Psoas muscle (tissue), 8 donors: ENCODE data around the gene CALB2. TPM values are rescaled to one million over a fixed set of nuclear protein-coding genes. Genes with fewer than 3 reads are reported as not detected.

ENCODE experiments used
- ATAC-seq, 4 donors: fragments of 200-7000 bp; cut with Tn5 transposase; one replicate each; pipeline ENCODE4 v1.9.1; 2020; ENCODE audit warnings: moderate library complexity in 3 of 4, mild to moderate bottlenecking in 2 of 4
- DNase-seq, 2 donors: peaks; one replicate each; pipeline ENCODE4 v3.0.0-alpha.2; 2020
- H3K27ac ChIP-seq: fragments of 200-600 bp; one replicate; pipeline ENCODE4 v1.8.0; 2022
- H3K27me3 ChIP-seq, 3 donors: fragments of 200-600 bp in 1 of 3; one replicate each; pipeline versions ENCODE4 v1.6.1 to v1.8.0; 2013 to 2022; ENCODE audit warnings: low read length in 2 of 3, mild to moderate bottlenecking in 2 of 3, moderate library complexity in 1 of 3; ENCODE audit not compliant: insufficient read depth in 3 of 3
- H3K36me3 ChIP-seq, 2 donors: fragments of 200-600 bp in 1 of 2; one replicate each; pipeline versions ENCODE4 v1.6.1 to v1.8.0; 2013 to 2022; ENCODE audit warnings: low read depth in 1 of 2, mild to moderate bottlenecking in 1 of 2, moderate library complexity in 1 of 2; ENCODE audit not compliant: insufficient read depth in 1 of 2
- H3K4me1 ChIP-seq: fragments of 200-600 bp; one replicate; pipeline ENCODE4 v1.8.0; 2022
- H3K4me3 ChIP-seq: fragments of 200-600 bp; one replicate; pipeline ENCODE4 v1.8.0; 2022; ENCODE audit warnings: mild to moderate bottlenecking
- H3K9me3 ChIP-seq: fragments of 200-600 bp; one replicate; pipeline ENCODE4 v1.8.0; 2022
- WGBS, 3 donors: extraction: QIAGEN DNeasy Blood & Tissue Kit; methylation state at CpG; one replicate each; pipeline versions ENCODE4 v1.1.6 to v1.1.7; 2013; 5-methylcytosine and 5-hydroxymethylcytosine counted together
- intact Hi-C, 2 donors: fragments of 100-400 bp; cut with DNase I; formaldehyde crosslinking; loops; one replicate each; pipeline versions ENCODE4 v1.11.0 to v1.14.2; 2022
- polyA plus RNA-seq, 3 donors: library from polyadenylated mRNA; stranded (reverse); fragments of 200-250 nt; gene quantifications; one replicate each; pipeline ENCODE4 v1.2.3, GENCODE V29; 2013
- total RNA-seq, 4 donors: library from RNA; stranded (reverse); fragmentation: NEBNext Ultra II Directional in 2 of 4; extraction: Animal tissue kit (Norgen Biotek cat#: 25700) in 2 of 4; gene quantifications; one replicate each; pipeline versions ENCODE4 v1.2.1 to v1.2.4, GENCODE V29; 2021 to 2023
- TF ChIP-seq, protein P1 (sequence below): fragments of 200-600 bp; IDR thresholded peaks from one replicate; pipeline ENCODE4 v1.8.0; 2022; ENCODE audit warnings: antibody characterized with exemption
- donor health status: healthy with polysubstance abuse.
- donor health status: DM: no; HTN: no; CAD: no; lungs with moderate emphysema.
- donor health status: Bipolar disorder and iron deficiency.
- donor health status: healthy.
- donor health status: DM: yes; HTN: yes; CAD: no.
- donor health status: DM: no; HTN: no; CAD: no.
- donor health status: DM: no; HTN: no; CAD: no.
- donor health status: DM: yes; HTN: yes; CAD: no.

Gene CALB2
- total and polyA plus RNA-seq, 7 donors: 0.16 to 0.61 (median 0.50) TPM; not detected in 2

- Histone ChIP-seq H3K27ac (no peak overlapping the region), H3K4me3 (no peak overlapping the region), H3K9me3 (peaks cover 4% of the 10 kb centered on the region), H3K36me3 (no peaks in the 10 kb centered on the region), H3K4me1 (no peaks in the 10 kb centered on the region), H3K27me3 (no peaks in the 10 kb centered on the region)
- TF ChIP-seq, protein P1, sequence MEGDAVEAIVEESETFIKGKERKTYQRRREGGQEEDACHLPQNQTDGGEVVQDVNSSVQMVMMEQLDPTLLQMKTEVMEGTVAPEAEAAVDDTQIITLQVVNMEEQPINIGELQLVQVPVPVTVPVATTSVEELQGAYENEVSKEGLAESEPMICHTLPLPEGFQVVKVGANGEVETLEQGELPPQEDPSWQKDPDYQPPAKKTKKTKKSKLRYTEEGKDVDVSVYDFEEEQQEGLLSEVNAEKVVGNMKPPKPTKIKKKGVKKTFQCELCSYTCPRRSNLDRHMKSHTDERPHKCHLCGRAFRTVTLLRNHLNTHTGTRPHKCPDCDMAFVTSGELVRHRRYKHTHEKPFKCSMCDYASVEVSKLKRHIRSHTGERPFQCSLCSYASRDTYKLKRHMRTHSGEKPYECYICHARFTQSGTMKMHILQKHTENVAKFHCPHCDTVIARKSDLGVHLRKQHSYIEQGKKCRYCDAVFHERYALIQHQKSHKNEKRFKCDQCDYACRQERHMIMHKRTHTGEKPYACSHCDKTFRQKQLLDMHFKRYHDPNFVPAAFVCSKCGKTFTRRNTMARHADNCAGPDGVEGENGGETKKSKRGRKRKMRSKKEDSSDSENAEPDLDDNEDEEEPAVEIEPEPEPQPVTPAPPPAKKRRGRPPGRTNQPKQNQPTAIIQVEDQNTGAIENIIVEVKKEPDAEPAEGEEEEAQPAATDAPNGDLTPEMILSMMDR: no peak
- intact Hi-C loops: no loop called here
- DNase-seq (no peak), ATAC-seq (no peak)
- 77 to 98% (median 87%) methylated on average over 1 of the region's 1 CpG for WGBS, 3 donors
Observed at GRCh38 chr16:71338632-71339031, 19.9 kb upstream of the CALB2 start.

DNA sequence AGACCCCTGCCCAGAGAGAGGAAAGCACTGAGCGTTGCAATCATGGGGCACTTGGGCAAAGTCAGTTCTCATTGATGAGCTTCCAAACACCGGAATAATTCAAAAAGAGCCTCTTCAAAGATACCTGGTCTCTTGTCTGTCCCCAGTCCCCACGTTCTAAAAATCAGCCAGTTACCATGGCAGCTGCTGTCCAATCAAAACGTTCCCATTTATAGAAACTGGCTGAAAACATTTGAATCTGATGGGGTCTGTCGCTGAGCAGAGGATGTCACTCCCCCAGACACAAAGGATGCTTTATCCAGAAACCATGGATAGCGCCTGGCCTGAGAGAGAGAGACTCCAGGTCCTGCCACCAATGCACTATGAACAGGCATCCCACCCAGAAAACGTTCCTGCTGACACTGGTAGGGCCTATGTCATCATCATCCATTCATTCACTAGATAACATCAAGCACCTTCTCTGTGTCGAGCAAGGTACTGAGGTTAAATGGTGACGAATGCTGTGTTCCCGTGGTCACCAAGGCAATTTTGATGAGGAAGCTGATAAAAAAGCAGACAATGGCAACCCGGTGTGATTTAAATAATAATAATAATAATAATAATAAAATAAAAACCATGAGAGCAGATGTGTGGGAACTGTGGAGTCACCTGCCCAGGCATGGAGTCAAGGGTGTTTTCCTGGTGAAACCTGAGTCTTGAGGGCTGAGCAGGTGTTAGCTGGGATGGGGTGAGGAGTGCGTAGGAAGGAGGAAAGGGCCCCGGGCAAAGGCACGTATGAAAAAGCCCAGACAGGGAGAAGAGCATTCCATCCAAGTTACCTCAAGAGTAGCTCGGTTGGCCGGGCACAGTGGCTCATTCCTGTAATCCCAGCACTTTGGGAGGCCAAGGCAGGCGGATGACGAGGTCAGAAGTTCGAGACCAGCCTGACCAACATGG lies 19.0 kb upstream of the CALB2 start:
- TF ChIP-seq, protein P1: no peak
- no peak for ATAC-seq
- Histone ChIP-seq H3K9me3 (peaks cover 4% of the 10 kb centered on the region), H3K36me3 (no peaks in the 10 kb centered on the region), H3K4me3 (no peak overlapping the region), H3K27me3 (no peaks in the 10 kb centered on the region), H3K27ac (no peak overlapping the region), H3K4me1 (no peaks in the 10 kb centered on the region)
- 60 to 68% (median 63%) methylated on average over 19 of the region's 19 CpGs for WGBS, 3 donors
- DNase-seq: no peak
- intact Hi-C loops: no loop called here

- TF ChIP-seq, protein P1: no peak
- Histone ChIP-seq H3K9me3 (peaks cover 4% of the 10 kb centered on the region), H3K4me3 (no peak overlapping the region), H3K36me3 (no peaks in the 10 kb centered on the region), H3K4me1 (no peaks in the 10 kb centered on the region), H3K27me3 (no peaks in the 10 kb centered on the region), H3K27ac (no peak overlapping the region)
- intact Hi-C loops: no loop called here
- WGBS, 3 donors: 62 to 68% (median 64%) methylated on average over 6 of the region's 6 CpGs
- ATAC-seq (no peak), DNase-seq (no peak)
Observed at GRCh38 chr16:71340406-71340805, 18.1 kb upstream of the CALB2 start.

- Histone ChIP-seq H3K27me3 (no peaks in the 10 kb centered on the region), H3K9me3 (no peaks in the 10 kb centered on the region), H3K4me1 (no peaks in the 10 kb centered on the region), H3K36me3 (no peaks in the 10 kb centered on the region), H3K27ac (no peak overlapping the region), H3K4me3 (no peak overlapping the region)
- 89 to 91% (median 91%) methylated on average over 5 of the region's 5 CpGs for WGBS, 3 donors
- DNase-seq (no peak), ATAC-seq (no peak)
- intact Hi-C loops: no loop called here
- TF ChIP-seq, protein P1: no peak
Observed at GRCh38 chr16:71341881-71342280, 16.6 kb upstream of the CALB2 start.
